Hematopoietic multipotent progenitor cell treated with erythropoietin and hydrocortisone succinate and interleukin-3 and kit ligand, for 4 days (in vitro differentiated cells): ENCODE data around the gene AGPS.
A peak's percentile ranks its signal among the peaks of the same experiment; 100 is the strongest.

Experiments
- DNase-seq: peaks from one replicate; pipeline ENCODE4 v3.0.0-alpha.2; 2015

Gene AGPS

DNA sequence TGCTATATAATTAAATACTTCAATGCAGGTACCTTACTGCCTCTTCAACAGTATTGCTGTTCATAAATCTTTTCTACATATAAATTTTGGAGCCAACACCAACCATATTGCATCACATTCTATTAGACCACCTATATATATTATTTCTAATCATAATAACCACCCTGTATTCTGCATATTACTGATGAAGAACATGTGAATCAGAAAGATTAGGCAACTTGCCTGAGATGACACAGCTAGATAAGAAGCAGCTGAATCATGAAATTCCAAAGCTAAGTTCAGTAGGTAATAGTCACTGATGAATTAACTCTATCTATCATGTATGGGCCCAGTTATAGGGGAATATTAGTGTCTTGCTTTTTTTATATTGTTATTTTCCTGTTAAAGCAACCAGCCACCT, 161.8 kb downstream of the AGPS start:
- peak; percentile 25 for DNase-seq

DNA sequence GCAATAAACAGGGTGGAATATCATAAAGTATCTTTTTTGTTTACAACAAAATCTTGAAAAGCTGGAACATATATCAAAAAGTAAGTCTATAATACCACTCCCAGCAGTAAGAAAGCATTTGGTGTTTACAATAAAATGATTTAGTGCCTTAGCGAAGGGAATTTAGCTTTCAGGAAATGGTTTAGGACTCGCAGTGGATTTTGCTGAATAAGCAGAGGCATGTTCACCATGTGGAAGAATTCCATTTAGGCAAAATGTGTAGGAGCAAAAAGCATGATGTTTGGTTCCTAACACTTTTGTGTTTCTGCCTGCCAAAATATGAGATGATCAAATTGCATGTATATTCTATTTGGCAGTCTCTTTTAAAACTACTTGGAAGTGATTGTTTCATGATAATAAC, 163.6 kb downstream of the AGPS start:
- no peak for DNase-seq

DNA sequence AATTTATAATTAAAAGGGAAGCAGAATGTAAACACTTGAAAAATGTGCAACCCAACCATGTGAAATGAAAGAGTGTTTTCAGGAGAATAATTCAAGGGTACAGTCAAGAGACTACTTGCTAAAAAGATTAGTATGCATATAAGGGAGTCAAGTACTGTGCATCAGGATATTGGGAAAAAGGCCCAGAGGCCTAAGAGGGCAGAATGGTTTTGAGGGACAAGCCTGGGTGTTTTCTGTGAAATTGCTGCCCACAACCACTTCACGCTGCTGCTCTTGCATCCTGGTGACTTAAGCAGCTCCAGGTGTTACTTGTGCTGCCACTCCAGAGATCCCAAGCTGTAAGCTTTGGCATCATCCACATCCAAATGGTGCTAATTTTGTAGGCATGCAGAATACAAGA, 165.2 kb downstream of the AGPS start:
- DNase-seq: no peak

DNA sequence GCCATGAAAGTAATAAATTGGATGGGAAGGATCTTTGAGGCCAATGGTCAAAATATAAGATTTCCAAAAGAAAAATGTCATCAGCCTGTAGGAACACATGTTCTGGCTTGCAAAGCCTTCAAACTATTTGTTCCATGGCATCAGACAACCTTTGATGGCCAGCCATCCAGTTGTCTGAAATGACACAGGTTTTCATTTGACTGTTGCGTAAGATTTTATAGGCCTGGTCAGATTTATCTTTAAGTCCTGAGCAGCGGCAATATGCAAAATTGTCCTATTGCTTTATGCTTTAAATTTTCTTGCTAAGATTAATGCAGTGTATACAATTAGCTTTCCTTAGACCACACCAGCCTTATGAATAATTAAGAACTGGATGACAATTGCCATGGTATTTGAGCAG, 167.1 kb downstream of the AGPS start:
- no peak for DNase-seq

DNA sequence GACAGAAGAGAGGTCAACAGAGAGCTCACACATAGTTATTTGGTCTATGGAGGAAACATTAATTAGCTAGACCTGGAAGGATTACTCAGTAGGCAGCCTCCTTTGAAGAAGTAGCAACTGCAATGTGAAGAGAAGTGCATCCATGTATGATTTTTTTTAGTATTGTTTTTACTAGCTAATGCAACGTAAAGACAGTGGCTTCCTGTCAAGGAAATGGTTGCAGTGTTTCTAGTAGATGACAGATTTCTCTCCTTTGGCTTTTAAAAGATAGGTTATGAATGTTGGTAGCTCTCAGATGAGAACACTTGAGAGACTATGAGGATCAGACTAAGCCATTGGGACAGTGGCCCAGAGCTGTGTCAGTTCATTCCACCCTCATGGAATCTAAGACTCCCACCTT, 175.8 kb downstream of the AGPS start:
- DNase-seq: no peak

DNA sequence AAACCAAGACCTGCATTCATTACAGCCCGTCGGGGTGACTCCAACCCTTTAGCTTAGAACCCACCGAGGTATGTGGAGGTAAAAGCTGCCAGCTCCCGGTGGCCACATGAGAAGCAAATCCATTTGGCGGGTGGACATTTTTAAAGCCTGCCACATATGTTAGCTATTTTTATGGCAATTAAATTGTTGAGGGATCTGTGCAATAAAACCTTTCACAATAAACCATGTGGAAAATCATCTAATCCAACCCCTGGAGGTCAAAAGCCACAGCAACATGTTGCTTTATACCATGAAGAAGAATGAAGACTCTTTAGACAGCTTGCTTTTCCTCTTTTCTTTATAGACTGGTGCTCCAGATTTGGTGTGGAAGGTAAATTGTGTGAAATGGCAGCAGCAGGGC, 176.3 kb downstream of the AGPS start:
- no peak for DNase-seq

DNA sequence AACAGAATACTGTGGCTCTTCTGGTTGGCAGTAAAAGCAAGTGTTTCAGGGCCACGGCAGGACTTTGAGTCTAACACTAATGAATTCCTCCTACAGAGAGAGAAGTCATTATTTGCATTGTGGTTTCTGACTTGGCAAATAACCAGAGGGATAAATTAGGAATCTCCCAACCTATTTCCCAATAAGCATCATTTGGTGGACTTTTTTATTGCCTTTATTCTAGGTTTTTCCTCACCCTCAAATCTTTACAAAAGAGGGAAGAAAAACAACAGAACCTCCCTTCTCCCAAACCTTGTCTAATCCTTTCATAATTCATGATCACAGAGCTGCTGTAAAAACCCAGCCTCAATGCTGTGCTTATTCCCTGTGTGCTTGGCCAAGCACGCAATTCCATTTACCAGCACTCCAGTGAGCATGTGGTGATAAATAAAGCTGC, 179.7 kb downstream of the AGPS start:
- DNase-seq: no peak

DNA sequence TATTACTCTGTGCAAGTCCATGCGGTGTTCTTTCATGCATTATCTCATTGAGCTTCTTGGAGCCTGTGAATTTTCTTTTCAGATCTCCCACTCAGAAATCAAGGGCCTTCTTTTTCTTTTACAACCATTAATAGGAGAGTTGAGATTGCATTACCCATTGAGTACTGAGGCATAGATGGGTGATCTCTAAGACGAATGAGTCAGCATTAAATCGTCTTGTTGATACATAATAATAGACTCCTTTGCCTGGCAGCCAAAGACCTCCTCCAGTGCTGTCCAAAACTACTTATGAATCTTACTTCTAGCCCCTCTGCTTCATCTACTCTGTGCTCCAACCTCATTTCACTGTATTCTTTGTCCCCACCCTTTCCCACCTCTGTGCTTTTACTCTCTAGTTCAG, 180.5 kb downstream of the AGPS start:
- DNase-seq: peak; percentile 19

DNA sequence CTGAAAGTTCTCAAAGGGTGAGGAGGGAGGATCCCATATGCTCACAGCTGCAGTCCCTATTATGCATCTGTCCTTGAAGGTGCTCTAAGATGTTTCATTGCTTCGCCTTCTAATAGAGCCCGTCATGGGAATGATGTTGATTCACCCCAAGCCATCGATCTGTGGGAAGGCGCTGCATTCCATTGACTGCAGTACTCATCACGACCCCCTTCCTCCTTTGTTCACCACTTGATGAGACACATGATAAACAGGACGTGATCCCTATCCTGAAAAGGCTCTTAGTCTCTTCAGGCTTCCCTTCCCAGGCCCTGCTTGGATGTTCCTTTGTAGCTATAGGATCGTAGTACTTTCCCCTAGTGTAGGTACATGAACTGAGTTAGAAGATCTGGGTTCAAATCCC, 181.8 kb downstream of the AGPS start:
- no peak for DNase-seq

DNA sequence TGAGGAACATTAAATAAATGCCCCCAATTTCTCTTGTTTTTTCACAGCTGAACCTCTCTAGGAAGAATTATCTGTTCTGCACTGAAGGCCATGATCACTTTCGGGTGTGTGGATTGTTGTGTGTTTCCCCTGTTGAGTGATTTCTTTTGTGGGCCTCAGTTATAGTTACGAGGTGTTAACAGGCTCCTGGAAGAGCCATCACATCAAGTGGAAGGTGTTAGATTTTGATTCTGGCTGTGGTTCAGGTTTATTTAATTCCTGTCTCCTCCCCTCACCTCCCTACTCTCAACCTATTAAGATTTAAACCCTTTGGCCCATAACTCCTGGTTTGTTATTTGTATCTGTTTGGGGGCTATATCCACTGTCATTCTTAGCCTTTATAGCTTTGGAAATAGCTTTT, 182.8 kb downstream of the AGPS start:
- DNase-seq: no peak

DNA sequence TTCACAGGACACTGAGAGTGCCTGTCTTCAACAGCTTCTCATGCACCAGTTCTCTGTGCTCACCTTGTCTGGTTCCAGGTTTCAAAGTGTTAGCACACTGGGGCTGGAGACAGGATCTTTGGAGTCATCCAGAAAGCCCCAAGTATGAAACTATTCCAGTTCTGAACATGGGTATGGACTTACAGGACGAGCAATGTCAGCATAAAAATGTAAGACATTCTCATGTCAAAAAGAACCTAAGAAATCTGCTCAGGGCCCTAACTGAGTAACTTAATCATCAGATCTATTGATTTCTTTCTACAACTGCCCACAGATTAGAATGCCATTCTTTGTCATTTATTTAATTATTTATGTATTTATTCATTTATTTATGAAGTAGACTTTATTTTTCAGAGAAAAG, 184.5 kb downstream of the AGPS start:
- DNase-seq: no peak

DNA sequence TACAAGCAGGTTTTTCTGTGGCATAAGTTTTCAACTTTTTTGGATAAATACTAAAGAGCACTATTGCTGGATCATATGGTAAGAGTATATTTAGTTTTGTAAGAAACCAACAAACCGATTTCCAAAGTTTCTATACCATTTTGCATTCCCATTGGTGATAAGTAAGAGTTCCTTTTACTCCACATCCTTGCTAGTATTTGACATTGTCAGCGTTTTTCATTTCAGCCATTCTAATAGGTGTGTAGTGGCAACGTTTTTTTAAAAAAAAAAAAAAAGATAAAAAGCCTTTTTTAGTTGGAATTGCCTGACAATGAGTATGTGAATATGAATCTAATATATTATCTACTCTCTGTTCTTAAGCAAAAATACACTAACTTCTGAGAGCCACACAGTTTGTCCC, 185.9 kb downstream of the AGPS start:
- DNase-seq: no peak

DNA sequence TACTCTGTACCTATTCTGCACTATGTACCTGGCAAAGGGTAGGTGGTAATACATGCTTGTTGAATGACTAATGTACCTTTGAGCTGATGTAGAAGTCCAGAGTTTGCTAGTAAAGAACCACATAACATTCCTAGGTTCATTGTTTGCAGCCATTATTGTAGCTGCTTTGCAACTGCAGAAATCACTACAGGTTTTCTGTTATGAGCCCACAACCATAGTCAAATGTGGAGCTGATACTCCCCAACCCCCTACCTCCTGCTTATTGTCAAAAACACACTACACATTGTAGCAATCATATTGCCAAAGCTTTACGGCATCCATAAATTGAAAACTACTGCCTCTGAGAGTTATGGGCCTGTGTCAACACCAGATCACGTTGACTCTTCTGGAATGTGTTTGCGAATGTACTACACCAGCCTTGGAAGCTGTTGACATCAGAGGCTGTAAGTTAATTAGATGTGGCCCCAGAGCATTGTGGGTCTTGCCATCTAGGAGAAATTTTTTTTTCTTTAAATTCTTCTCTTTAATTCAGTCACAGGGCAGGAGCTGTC, 187.0 kb downstream of the AGPS start:
- DNase-seq: no peak

DNA sequence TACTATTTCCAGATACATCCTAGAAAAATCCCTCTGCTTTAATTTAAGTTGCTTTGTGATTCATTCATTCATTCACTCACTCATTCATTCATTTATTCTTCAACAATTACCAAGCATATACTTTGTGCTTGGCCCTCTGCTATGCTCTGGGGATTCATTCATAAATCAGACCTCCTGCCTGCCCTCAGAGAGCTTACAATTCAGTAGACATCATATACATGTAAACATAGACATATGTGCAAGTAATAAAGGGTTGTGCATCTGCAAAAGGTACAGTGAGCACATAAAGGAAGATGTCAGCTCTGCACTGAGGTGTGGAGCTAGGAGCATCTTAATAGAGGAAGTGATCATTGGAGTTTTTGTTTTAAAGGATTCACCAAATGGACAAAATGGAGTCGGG, 189.4 kb downstream of the AGPS start:
- no peak for DNase-seq

DNA sequence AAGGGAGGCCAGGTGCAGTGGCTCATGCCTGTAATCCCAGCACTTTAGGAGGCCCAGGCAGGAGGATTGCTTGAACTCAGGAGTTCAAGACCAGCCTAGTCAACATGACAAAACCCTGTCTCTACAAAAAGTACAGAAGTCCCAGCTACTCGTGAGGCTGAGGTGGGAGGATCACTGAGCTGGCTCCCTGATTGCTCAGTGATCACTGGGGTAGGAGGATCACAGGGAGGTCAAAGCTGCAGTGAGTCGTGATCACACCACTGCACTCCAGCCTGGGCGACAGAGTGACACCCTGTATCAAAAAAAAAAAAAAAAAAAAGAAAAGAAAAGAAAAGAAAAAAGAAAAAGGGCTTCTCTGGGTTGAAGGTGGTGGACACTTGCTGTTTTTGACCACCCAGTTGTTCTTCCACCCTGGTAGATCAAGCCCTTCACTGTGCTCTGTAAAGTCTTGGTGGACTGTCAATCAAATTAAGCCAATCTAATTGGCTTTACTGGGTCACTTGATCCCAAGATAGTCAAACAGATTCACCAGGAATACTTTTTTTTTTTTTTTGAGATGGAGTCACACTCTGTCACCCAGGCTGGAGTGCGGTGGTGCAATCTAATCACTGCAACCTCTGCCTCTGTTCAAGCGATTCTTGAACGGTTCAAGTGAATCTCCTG, 191.6 kb downstream of the AGPS start:
- DNase-seq: no peak

DNA sequence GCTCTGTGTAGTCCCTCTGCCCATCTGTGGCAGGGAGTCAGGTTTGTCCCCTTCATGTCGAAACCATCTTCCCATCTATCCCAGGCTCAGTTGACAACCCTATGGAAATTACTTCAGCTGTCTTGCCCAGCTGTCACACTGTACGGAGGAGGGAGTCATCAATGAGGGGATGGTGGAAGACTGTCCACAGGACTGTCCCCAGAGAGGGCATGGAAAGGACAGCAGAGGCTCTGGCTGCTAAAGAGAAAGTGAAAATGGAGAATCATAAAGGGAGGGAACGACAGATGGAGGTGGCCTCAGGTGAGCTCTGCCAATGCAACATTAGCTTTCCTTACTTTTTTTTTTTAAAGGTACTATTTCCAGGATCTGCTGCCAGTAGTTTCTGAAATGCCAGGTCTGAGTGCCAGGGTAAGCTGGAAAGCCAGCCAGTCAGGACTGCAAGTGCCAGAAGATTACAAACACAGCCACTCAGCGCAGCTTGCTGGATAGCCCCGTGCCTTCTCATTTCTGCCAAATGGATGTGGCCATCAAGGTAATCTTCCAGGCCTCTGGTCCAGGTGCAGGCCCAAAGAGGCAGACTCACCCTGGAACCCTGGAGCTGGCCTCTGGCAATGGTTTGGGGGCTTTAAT, 192.8 kb downstream of the AGPS start:
- no peak for DNase-seq

DNA sequence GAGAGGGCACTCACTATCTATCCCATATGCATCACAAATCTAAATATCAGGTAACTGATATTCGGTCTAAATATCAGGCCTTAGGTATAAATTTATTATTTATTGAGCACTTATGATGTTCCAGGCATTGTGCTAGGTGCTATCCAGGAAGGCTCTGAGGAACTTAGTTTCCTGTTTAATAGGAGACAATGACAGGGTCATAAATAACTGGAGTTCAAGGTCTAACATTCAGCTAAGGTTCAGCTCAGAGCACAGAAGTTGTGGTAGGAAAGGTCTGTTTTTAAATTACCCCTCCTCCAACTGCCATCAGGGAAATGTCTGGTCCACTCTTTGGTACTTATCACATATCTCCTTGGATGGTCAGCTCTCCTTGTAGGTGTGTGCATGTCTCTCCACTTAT, 193.6 kb downstream of the AGPS start:
- no peak for DNase-seq

DNA sequence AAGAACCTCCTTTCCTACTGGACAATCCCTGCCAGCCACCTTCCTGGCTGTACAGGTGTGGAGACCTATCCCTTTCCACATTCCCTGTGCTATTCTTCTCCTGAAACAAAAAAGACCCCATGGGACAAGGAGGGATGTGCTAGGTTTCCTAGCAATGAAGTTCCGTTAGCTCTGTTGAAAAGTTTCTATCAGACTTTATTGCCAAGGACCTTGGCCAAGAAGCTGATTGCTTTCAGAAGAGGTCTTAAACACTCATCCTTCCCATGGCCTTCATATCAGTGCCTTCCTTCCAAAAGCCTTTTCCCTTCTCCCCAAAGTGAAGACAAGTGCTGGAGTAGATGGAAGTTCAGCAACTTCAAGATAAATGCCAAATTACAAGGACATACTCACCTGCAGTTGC, 194.8 kb downstream of the AGPS start:
- DNase-seq: no peak

DNA sequence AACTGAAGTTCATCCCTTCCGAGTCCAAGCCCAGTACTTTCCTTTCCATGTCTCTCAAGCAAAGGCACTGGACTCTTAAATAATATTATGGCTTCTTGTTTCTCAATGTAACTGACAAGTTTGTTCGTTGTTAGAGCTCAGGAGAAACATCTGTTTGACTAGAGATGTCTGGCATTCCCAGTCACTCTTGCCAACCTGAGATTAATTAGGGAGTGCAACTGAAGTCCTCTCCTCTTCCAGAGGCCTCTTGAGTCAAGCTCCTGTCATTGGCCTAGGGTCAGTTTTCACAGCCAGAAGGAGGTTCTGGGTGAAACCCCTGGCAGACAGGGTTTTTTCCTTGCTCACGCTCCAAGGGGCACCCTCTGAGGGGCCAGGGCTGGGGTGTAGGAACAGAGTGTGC, 196.1 kb downstream of the AGPS start:
- DNase-seq: no peak

DNA sequence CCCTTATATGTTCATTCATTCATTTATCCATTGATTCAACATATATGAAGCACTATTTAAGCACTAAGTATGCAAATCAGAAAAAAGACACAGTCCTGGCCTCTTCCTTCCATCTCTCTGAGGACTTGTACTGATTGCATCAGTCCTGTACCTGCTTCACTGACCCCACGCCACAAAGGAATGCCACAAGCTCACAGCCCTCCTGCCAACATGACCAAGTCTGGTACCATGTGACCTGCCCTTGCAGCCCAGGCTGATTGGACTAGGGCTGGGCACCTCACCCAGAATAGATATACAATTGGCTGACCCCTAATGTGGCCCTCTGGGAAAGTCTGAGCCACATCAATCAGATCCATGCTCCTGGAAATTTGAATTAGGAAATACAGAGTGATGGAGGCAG, 196.6 kb downstream of the AGPS start:
- DNase-seq: no peak

DNA sequence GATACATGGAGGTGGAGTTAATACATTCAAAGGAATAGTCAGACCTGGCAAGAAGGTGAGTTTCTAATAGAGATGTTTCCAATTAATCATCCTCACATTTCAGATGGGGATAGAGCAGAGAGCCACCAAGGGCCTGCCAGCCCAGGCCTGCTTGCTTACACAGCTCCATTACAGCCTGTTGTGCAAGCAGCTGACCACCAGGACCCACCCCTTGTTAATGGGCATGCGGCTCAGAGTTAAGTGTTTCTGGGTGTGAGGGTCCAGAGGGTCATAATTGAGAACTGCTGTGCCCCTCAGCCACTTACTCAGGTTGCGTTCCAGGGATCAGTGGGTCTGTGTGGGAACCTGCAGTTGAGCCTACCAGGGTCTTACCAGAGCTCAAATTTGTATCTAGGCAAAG, 199.8 kb downstream of the AGPS start:
- no peak for DNase-seq

DNA sequence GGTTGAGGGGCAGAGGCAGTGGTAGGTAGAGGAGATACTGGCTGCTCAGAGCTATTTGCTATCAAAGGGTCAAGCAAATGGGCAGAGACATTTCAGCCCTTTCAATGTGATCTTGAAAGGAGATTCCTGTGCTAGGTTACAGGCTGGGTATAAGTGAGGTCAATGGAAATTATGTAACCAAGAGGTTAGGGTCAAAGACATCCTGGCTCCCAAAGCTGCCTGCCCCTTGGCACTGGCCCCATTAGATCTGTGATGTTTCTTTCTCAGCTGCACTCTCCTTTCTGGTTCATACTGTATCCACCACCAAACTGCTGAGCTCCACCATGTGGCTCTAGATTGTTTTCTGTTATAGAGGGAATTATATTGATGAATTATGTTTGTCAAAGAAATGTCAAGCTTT, 200.4 kb downstream of the AGPS start:
- no peak for DNase-seq

DNA sequence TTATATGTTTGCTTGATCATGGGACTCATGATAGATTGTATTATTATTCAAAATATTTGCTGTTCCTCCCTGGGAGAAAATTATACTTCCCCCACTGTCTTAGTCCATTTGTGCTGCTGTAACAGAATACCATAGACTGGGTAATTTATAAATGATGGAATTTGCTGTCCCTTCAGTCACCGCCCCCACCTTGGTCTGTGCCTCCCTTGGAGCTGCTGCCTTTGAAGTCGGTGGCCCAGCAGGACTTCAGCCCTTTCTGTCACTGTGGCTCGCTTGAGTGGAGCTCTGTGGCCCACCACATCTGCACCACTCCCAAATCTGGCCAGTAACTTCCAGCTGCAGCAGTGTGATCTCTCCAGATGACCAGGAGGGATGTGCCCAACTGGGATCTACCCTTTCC, 200.8 kb downstream of the AGPS start:
- DNase-seq: no peak
